Kidney (tissue), 14 donors: ENCODE measurements around the gene RAMACL. TPM values are rescaled to one million over a fixed set of nuclear protein-coding genes. Genes with fewer than 3 reads are reported as not detected.

ENCODE experiments used
- DNase-seq, 5 donors: peaks; one replicate each; pipeline ENCODE4 v3.0.0-alpha.2; 2013 to 2020
- FAIRE-seq: peaks from 2 replicates; lab custom pipeline; 2012; peaks lifted over from hg19 to GRCh38; lab: Jason Lieb, UNC
- H3K27ac ChIP-seq, 2 donors: one replicate each; pipeline ENCODE4 v1.7.0; 2013; ENCODE audit warnings: low read depth in 2 of 2, low read length in 2 of 2, inconsistent platforms in 1 of 2
- H3K27me3 ChIP-seq: one replicate; pipeline ENCODE4 v1.7.1; 2013; ENCODE audit warnings: low read length, inconsistent platforms; ENCODE audit not compliant: control insufficient read depth, insufficient read depth
- H3K36me3 ChIP-seq, 3 donors: one replicate each; pipeline versions ENCODE4 v1.7.0 to v1.7.1; 2013; ENCODE audit warnings: low read length in 3 of 3, control low read depth in 1 of 3, inconsistent platforms in 1 of 3; ENCODE audit not compliant: insufficient read depth in 3 of 3, control insufficient read depth in 2 of 3
- H3K4me1 ChIP-seq, 3 donors: one replicate each; pipeline versions ENCODE4 v1.7.0 to v1.7.1; 2013; ENCODE audit warnings: low read length in 3 of 3, inconsistent platforms in 1 of 3, low read depth in 1 of 3; ENCODE audit not compliant: control insufficient read depth in 2 of 3, insufficient read depth in 2 of 3
- H3K4me3 ChIP-seq, 3 donors: one replicate each; pipeline versions ENCODE4 v1.7.0 to v1.8.1; 2013; ENCODE audit warnings: low read length in 3 of 3, control low read depth in 1 of 3, inconsistent platforms in 1 of 3
- H3K9ac ChIP-seq, 3 donors: one replicate each; pipeline versions ENCODE4 v1.7.0 to v1.7.1; 2013; ENCODE audit warnings: low read length in 3 of 3, control low read depth in 1 of 3, inconsistent platforms in 1 of 3
- H3K9me3 ChIP-seq, 3 donors: one replicate each; pipeline versions ENCODE4 v1.7.0 to v1.7.1; 2013; ENCODE audit warnings: low read length in 3 of 3, control low read depth in 1 of 3, inconsistent platforms in 1 of 3; ENCODE audit not compliant: control insufficient read depth in 2 of 3, insufficient read depth in 1 of 3
- CTCF ChIP-seq: IDR thresholded peaks from 3 replicates; pipeline ENCODE4 v1.5.1; 2012; ENCODE audit warnings: mild to moderate bottlenecking, moderate library complexity, borderline replicate concordance; ENCODE audit not compliant: insufficient read depth; ENCODE audit errors: extremely low read depth
- intact Hi-C: fragments of 100-400 bp; cut with DNase I; formaldehyde crosslinking; loops from one replicate; pipeline ENCODE4 v1.11.1; 2022
- polyA plus RNA-seq: library from polyadenylated mRNA; stranded (reverse); fragments of 350-450 nt; fragmentation: Illumina TruSeq; extraction: RNeasy Lipid Tissue Mini Kit (QIAGEN cat#74804); gene quantifications from one replicate; pipeline ENCODE4 v1.2.3, GENCODE V29; 2014; ENCODE audit warnings: low read depth, low replicate concordance; ENCODE audit not compliant: insufficient read depth
- total RNA-seq: library from RNA; stranded (reverse); fragmentation: NEBNext Ultra II Directional; extraction: Animal tissue kit (Norgen Biotek cat#: 25700); gene quantifications from one replicate; pipeline ENCODE4 v1.2.1, GENCODE V29; 2021
- donor health status: control.
- donor health status: control.
- donor health status: control.
- donor health status: control.
- donor health status: control.
- donor health status: DM: yes; HTN: yes; CAD: no.
- donor health status: Normal renal cell carcinoma (clear cell type).

RAMACL gene
- total and polyA plus RNA-seq, 2 donors from 2014 or later: 1.9 TPM; not detected in 1

GRCh38 chr6:166561771-166562359 is 24.6 kb downstream of the RAMACL start:
- no peak overlapping the region for H3K27ac ChIP-seq
- no peak for TF ChIP-seq CTCF

GRCh38 chr6:166560222-166560621 is 26.3 kb downstream of the RAMACL start:
- Histone ChIP-seq H3K4me3 (no peak overlapping the region), H3K27ac (no peak overlapping the region), H3K36me3 (no peaks in the 10 kb centered on the region), H3K9me3 (no peaks in the 10 kb centered on the region), H3K27me3 (no peaks in the 10 kb centered on the region), H3K4me1 (peaks cover 0 to 8% (median 3%) of the 10 kb centered on the region in 3 donors), H3K9ac (no peak overlapping the region)
- TF ChIP-seq CTCF: no peak
- intact Hi-C loops: no loop called here
- FAIRE-seq: no peak
- no peak for DNase-seq

More at GRCh38 chr6:166561771-166562359, 24.6 kb downstream of the RAMACL start:
- Histone ChIP-seq H3K4me3 (no peak overlapping the region), H3K36me3 (no peaks in the 10 kb centered on the region), H3K9me3 (no peaks in the 10 kb centered on the region), H3K9ac (no peak overlapping the region), H3K4me1 (peaks cover 0 to 3% (median 0%) of the 10 kb centered on the region in 3 donors), H3K27me3 (no peaks in the 10 kb centered on the region)
- intact Hi-C loops: no loop called here
- peak in 1 of 5 donors; percentile 40 for DNase-seq
- no peak for FAIRE-seq

- FAIRE-seq (no peak), DNase-seq (no peak)
- Histone ChIP-seq H3K9ac (no peak overlapping the region), H3K36me3 (no peaks in the 10 kb centered on the region), H3K9me3 (no peaks in the 10 kb centered on the region), H3K4me1 (peaks cover 0 to 8% (median 3%) of the 10 kb centered on the region in 3 donors), H3K4me3 (no peak overlapping the region), H3K27ac (no peak overlapping the region), H3K27me3 (no peaks in the 10 kb centered on the region)
- intact Hi-C loops: no loop called here
- TF ChIP-seq CTCF: no peak
Observed at GRCh38 chr6:166559662-166560061, 26.8 kb downstream of the RAMACL start.
